CD4-positive, alpha-beta memory T cell (primary cell): ENCODE results near the gene DHRS1. TPM values are rescaled to one million over a fixed set of nuclear protein-coding genes. Genes with fewer than 3 reads are reported as not detected.
A peak's percentile ranks its signal among the peaks of the same experiment; 100 is the strongest.

Source experiments
- CTCF ChIA-PET: fragments of 350-600 bp; sonication (Branson Sonifier 250); formaldehyde crosslinking; loops from one replicate; lab custom pipeline; 2021; ENCODE audit warnings: inconsistent platforms; ENCODE audit not compliant: partially characterized antibody; lab: Charles Lee
- POLR2A ChIA-PET: fragments of 350-600 bp; sonication (Branson Sonifier 250); formaldehyde crosslinking; loops from one replicate; lab custom pipeline; 2021; ENCODE audit not compliant: partially characterized antibody; lab: Charles Lee
- DNase-seq, 5 donors: peaks; one replicate each; pipeline versions ENCODE4 v3.0.0 to v3.0.0-alpha.2; 2020 to 2022; ENCODE audit warnings: mixed read lengths in 1 of 5
- H3K27ac ChIP-seq: one replicate; pipeline ENCODE4 v1.7.0; 2013; ENCODE audit warnings: low read depth, low read length
- H3K27me3 ChIP-seq: 2 replicates; pipeline ENCODE4 v1.7.0; 2013; ENCODE audit warnings: mild to moderate bottlenecking, low read length, moderate library complexity; ENCODE audit not compliant: insufficient read depth
- H3K36me3 ChIP-seq: 2 replicates; pipeline ENCODE4 v1.7.0; 2013; ENCODE audit warnings: mild to moderate bottlenecking, low read length, moderate library complexity; ENCODE audit not compliant: insufficient read depth
- H3K4me1 ChIP-seq: 2 replicates; pipeline ENCODE4 v1.7.0; 2013; ENCODE audit warnings: mild to moderate bottlenecking, low read length, moderate library complexity; ENCODE audit not compliant: insufficient read depth
- H3K4me3 ChIP-seq, 2 donors: one replicate each; pipeline ENCODE4 v1.7.0; 2013; ENCODE audit warnings: low read length in 2 of 2, mild to moderate bottlenecking in 1 of 2
- H3K9me3 ChIP-seq, 2 donors: one replicate each; pipeline ENCODE4 v1.7.0; 2013; ENCODE audit warnings: low read length in 2 of 2, control low read depth in 1 of 2; ENCODE audit not compliant: control insufficient read depth in 1 of 2
- H3K27ac Mint-ChIP-seq, 7 donors: one replicate each; pipeline ENCODE4 v1.8.0; 2020 to 2021; ENCODE audit warnings: mixed read lengths in 7 of 7, mild to moderate bottlenecking in 6 of 7, inconsistent platforms in 3 of 7, moderate library complexity in 3 of 7
- H3K27me3 Mint-ChIP-seq, 2 donors: one replicate each; pipeline ENCODE4 v1.8.0; 2020 to 2021; ENCODE audit warnings: mixed read lengths in 2 of 2
- H3K36me3 Mint-ChIP-seq, 2 donors: one replicate each; pipeline ENCODE4 v1.8.0; 2020 to 2021; ENCODE audit warnings: mixed read lengths in 2 of 2, inconsistent platforms in 1 of 2, mild to moderate bottlenecking in 1 of 2
- H3K4me1 Mint-ChIP-seq, 4 donors: one replicate each; pipeline ENCODE4 v1.8.0; 2020 to 2021; ENCODE audit warnings: mixed read lengths in 4 of 4, mild to moderate bottlenecking in 1 of 4
- H3K4me3 Mint-ChIP-seq, 8 donors: one replicate each; pipeline ENCODE4 v1.8.0; 2020 to 2021; ENCODE audit warnings: mixed read lengths in 8 of 8, mild to moderate bottlenecking in 7 of 8, moderate library complexity in 6 of 8, inconsistent platforms in 3 of 8
- H3K9me3 Mint-ChIP-seq, 8 donors: one replicate each; pipeline ENCODE4 v1.8.0; 2020 to 2021; ENCODE audit warnings: mixed read lengths in 8 of 8, mild to moderate bottlenecking in 5 of 8, inconsistent platforms in 3 of 8, moderate library complexity in 1 of 8
- intact Hi-C: fragments of 100-400 bp; cut with micrococcal nuclease; formaldehyde crosslinking; loops from one replicate; pipeline ENCODE4 v1.15.1; 2023
- polyA plus RNA-seq, 2 donors: library from polyadenylated mRNA; unstranded; fragments of 300-500 nt; fragmentation: Illumina TruSeq; gene quantifications; one replicate each; pipeline ENCODE4 v1.2.3, GENCODE V29; 2021
- total RNA-seq, 2 experiments: library from RNA; stranded (reverse); gene quantifications; one replicate each; pipeline ENCODE4 v1.2.3, GENCODE V29; 2021

The DHRS1 gene
- total and polyA plus RNA-seq, 4 experiments from 2014 or later = 31.4 to 38.6 (median 35.3) TPM

- peaks cover 26% of the 10 kb centered on the region for H3K36me3 ChIP-seq
- no peaks in the 10 kb centered on the region for H3K27me3 ChIP-seq
- H3K4me3 Mint-ChIP-seq = peak overlapping the region; percentile 13 to 95 (median 91)
- ChIA-PET POLR2A (interaction anchor here (0.7 to 6.8 kb wide), 21 partner anchors 10 to 172 kb away, joined by 3 to 128 read pairs (median 16); partner anchors contain the start of genes CBLN3, CHMP4A, CIDEB and DCAF11), CTCF (interaction anchor here (0.8 to 6.5 kb wide), 13 partner anchors 8 to 167 kb away, joined by 3 to 84 read pairs (median 7); partner anchors contain the start of genes CIDEB, DHRS1, IPO4 and LTB4R)
- H3K4me1 ChIP-seq = peaks cover 33% of the 10 kb centered on the region
- peak in 1 of 5 donors; percentile 43 for DNase-seq
- H3K9me3 ChIP-seq = no peaks in the 10 kb centered on the region
- intact Hi-C loops = loop anchor here (2.0 kb wide), 1 partner anchor 75 kb away; the partner anchor contains the start of gene TM9SF1
- peak overlapping the region; percentile 94 for H3K27ac ChIP-seq
- no peaks in the 10 kb centered on the region for H3K27me3 Mint-ChIP-seq
- H3K4me3 ChIP-seq = no peak overlapping the region
- peaks cover 28 to 40% of the 10 kb centered on the region in 2 donors for H3K36me3 Mint-ChIP-seq
- H3K4me1 Mint-ChIP-seq = peaks cover 24 to 46% (median 38%) of the 10 kb centered on the region in 4 donors
- H3K9me3 Mint-ChIP-seq = no peaks in the 10 kb centered on the region
- H3K27ac Mint-ChIP-seq = peak overlapping the region in 5 of 7 donors; percentile 66 to 100 (median 96)
Measured at GRCh38 chr14:24269910-24270536, 29.6 kb downstream of the DHRS1 start.

- ChIA-PET CTCF (interaction anchor here (0.8 to 6.5 kb wide), 10 partner anchors 9 to 167 kb away, joined by 3 to 84 read pairs (median 4); partner anchors contain the start of genes CIDEB, DHRS1, LTB4R and LTB4R2), POLR2A (interaction anchor here (0.7 to 6.8 kb wide), 10 partner anchors 27 to 173 kb away, joined by 3 to 128 read pairs (median 24); partner anchors contain the start of genes CHMP4A, CIDEB, DHRS1 and LTB4R)
- Mint-ChIP-seq H3K27me3 (no peaks in the 10 kb centered on the region), H3K4me3 (peak overlapping the region in 3 of 8 donors; percentile 10 to 70 (median 61)), H3K9me3 (no peaks in the 10 kb centered on the region), H3K36me3 (peaks cover 34 to 45% of the 10 kb centered on the region in 2 donors), H3K4me1 (peaks cover 24 to 45% (median 37%) of the 10 kb centered on the region in 4 donors), H3K27ac (peak overlapping the region in 4 of 7 donors; percentile 15 to 56 (median 48))
- Histone ChIP-seq H3K27ac (no peak overlapping the region), H3K27me3 (no peaks in the 10 kb centered on the region), H3K9me3 (no peaks in the 10 kb centered on the region), H3K4me3 (no peak overlapping the region), H3K36me3 (peaks cover 26% of the 10 kb centered on the region), H3K4me1 (peaks cover 30% of the 10 kb centered on the region)
- intact Hi-C loops = no loop called here
- no peak for DNase-seq
Measured at GRCh38 chr14:24269368-24269767, 30.2 kb downstream of the DHRS1 start.

GRCh38 chr14:24268225-24268624 is 31.4 kb downstream of the DHRS1 start:
- Histone ChIP-seq H3K27me3 (no peaks in the 10 kb centered on the region), H3K4me1 (peaks cover 21% of the 10 kb centered on the region), H3K9me3 (no peaks in the 10 kb centered on the region), H3K36me3 (peaks cover 26% of the 10 kb centered on the region), H3K4me3 (no peak overlapping the region), H3K27ac (no peak overlapping the region)
- ChIA-PET CTCF (interaction anchor here (0.9 to 6.5 kb wide), 4 partner anchors 13 to 40 kb away, joined by 4 to 84 read pairs (median 24); partner anchors contain the start of genes CIDEB, LTB4R, LTB4R2 and TINF2), POLR2A (interaction anchor here (0.8 to 6.0 kb wide), 2 partner anchors 11 to 26 kb away, joined by 3 to 128 read pairs; partner anchors contain the start of gene TINF2)
- H3K36me3 Mint-ChIP-seq = peaks cover 34 to 49% of the 10 kb centered on the region in 2 donors
- intact Hi-C loops = no loop called here
- no peak for DNase-seq
- H3K9me3 Mint-ChIP-seq = no peaks in the 10 kb centered on the region
- H3K4me1 Mint-ChIP-seq = peaks cover 15 to 34% (median 27%) of the 10 kb centered on the region in 4 donors
- H3K27me3 Mint-ChIP-seq = no peaks in the 10 kb centered on the region
- H3K4me3 Mint-ChIP-seq = no peak overlapping the region
- H3K27ac Mint-ChIP-seq = no peak overlapping the region

GRCh38 chr14:24267516-24267915 is 32.1 kb downstream of the DHRS1 start:
- peak overlapping the region in 1 of 7 donors; percentile 23 for H3K27ac Mint-ChIP-seq

GRCh38 chr14:24266344-24267244 is 33.0 kb downstream of the DHRS1 start:
- CTCF ChIA-PET = interaction anchor here (6.5 kb wide), 1 partner anchor 24 kb away, joined by 84 read pairs; the partner anchor contains the start of gene TINF2
- H3K27ac Mint-ChIP-seq = peak overlapping the region in 4 of 7 donors; percentile 23 to 85 (median 64)
- POLR2A ChIA-PET = interaction anchor here (1.4 to 6.0 kb wide), 2 partner anchors 25 to 33 kb away, joined by 4 to 128 read pairs; partner anchors contain the start of genes DHRS1, NOP9 and TINF2

More at GRCh38 chr14:24267516-24267915, 32.1 kb downstream of the DHRS1 start:
- Mint-ChIP-seq H3K36me3 (peaks cover 34 to 50% of the 10 kb centered on the region in 2 donors), H3K4me1 (peaks cover 13 to 27% (median 21%) of the 10 kb centered on the region in 4 donors), H3K9me3 (no peaks in the 10 kb centered on the region), H3K4me3 (no peak overlapping the region), H3K27me3 (no peaks in the 10 kb centered on the region)
- H3K4me3 ChIP-seq = no peak overlapping the region
- ChIA-PET POLR2A (interaction anchor here (0.8 to 6.0 kb wide), 2 partner anchors 12 to 25 kb away, joined by 3 to 128 read pairs; partner anchors contain the start of gene TINF2), CTCF (interaction anchor here (6.5 kb wide), 1 partner anchor 25 kb away, joined by 84 read pairs; the partner anchor contains the start of gene TINF2)
- H3K27ac ChIP-seq = no peak overlapping the region
- H3K9me3 ChIP-seq = no peaks in the 10 kb centered on the region
- no peaks in the 10 kb centered on the region for H3K27me3 ChIP-seq
- peaks cover 26% of the 10 kb centered on the region for H3K36me3 ChIP-seq
- H3K4me1 ChIP-seq = peaks cover 16% of the 10 kb centered on the region
- no peak for DNase-seq
- intact Hi-C loops = no loop called here

GRCh38 chr14:24264298-24264697 is 35.3 kb downstream of the DHRS1 start:
- POLR2A ChIA-PET = interaction anchor here (1.2 to 1.5 kb wide), 3 partner anchors 10 to 165 kb away, joined by 3 to 4 read pairs (median 3); partner anchors contain the start of genes CBLN3, KHNYN and TINF2
- peaks cover 27% of the 10 kb centered on the region for H3K36me3 ChIP-seq

More at GRCh38 chr14:24266344-24267244, 33.0 kb downstream of the DHRS1 start:
- H3K27me3 ChIP-seq = no peaks in the 10 kb centered on the region
- H3K4me1 ChIP-seq = peaks cover 7% of the 10 kb centered on the region
- no peak overlapping the region for H3K27ac ChIP-seq
- no peaks in the 10 kb centered on the region for H3K9me3 Mint-ChIP-seq
- H3K27me3 Mint-ChIP-seq = no peaks in the 10 kb centered on the region
- peaks cover 34 to 53% of the 10 kb centered on the region in 2 donors for H3K36me3 Mint-ChIP-seq
- peak overlapping the region in 1 of 8 donors; percentile 3 for H3K4me3 Mint-ChIP-seq
- H3K4me1 Mint-ChIP-seq = peaks cover 4 to 18% (median 12%) of the 10 kb centered on the region in 4 donors
- intact Hi-C loops = no loop called here
- no peaks in the 10 kb centered on the region for H3K9me3 ChIP-seq
- no peak overlapping the region for H3K4me3 ChIP-seq
- no peak for DNase-seq
- H3K36me3 ChIP-seq = peaks cover 26% of the 10 kb centered on the region

More at GRCh38 chr14:24264298-24264697, 35.3 kb downstream of the DHRS1 start:
- peaks cover 0 to 5% (median under 1%) of the 10 kb centered on the region in 4 donors for H3K4me1 Mint-ChIP-seq
- no peak for DNase-seq
- CTCF ChIA-PET = interaction anchor here (1.0 to 2.0 kb wide), 2 partner anchors 18 to 21 kb away, joined by 3 to 8 read pairs; partner anchors contain the start of gene TINF2
- peaks cover 32 to 46% of the 10 kb centered on the region in 2 donors for H3K36me3 Mint-ChIP-seq
- intact Hi-C loops = no loop called here
- no peaks in the 10 kb centered on the region for H3K4me1 ChIP-seq
- no peak overlapping the region for H3K4me3 ChIP-seq
- H3K27me3 Mint-ChIP-seq = no peaks in the 10 kb centered on the region
- no peak overlapping the region for H3K4me3 Mint-ChIP-seq
- H3K9me3 Mint-ChIP-seq = no peaks in the 10 kb centered on the region
- no peaks in the 10 kb centered on the region for H3K27me3 ChIP-seq
- peak overlapping the region in 1 of 7 donors; percentile 23 for H3K27ac Mint-ChIP-seq
- no peak overlapping the region for H3K27ac ChIP-seq
- no peaks in the 10 kb centered on the region for H3K9me3 ChIP-seq
